ENCODE data around the gene ZNF280A. TPM values are rescaled to one million over a fixed set of nuclear protein-coding genes. Genes with fewer than 3 reads are reported as not detected.

The ZNF280A gene, protein sequence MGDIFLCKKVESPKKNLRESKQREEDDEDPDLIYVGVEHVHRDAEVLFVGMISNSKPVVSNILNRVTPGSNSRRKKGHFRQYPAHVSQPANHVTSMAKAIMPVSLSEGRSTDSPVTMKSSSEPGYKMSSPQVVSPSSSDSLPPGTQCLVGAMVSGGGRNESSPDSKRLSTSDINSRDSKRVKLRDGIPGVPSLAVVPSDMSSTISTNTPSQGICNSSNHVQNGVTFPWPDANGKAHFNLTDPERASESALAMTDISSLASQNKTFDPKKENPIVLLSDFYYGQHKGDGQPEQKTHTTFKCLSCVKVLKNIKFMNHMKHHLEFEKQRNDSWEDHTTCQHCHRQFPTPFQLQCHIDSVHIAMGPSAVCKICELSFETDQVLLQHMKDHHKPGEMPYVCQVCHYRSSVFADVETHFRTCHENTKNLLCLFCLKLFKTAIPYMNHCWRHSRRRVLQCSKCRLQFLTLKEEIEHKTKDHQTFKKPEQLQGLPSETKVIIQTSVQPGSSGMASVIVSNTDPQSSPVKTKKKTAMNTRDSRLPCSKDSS
- not detected for total RNA-seq

- H3K9ac ChIP-seq (ENCODE audit: low read depth in 1 of 3, low read length in 3 of 3) = no peak within 1 kb of the TSS
- no peak within 1 kb of the TSS for H3K27ac ChIP-seq (ENCODE audit: low read depth, low read length)
- no peaks in the 10 kb centered on the region for H3K9me3 ChIP-seq (ENCODE audit: control insufficient read depth in 3 of 3, low read length in 3 of 3)
- H3K36me3 ChIP-seq (ENCODE audit: control insufficient read depth in 3 of 3, insufficient read depth in 3 of 3, low read length in 3 of 3) = no peaks in the 10 kb centered on the region
- peaks cover 0 to 3% (median 2%) of the 10 kb centered on the region in 3 donors for H3K4me1 ChIP-seq (ENCODE audit: control insufficient read depth in 3 of 3, insufficient read depth in 3 of 3, low read length in 3 of 3)
- H3K4me3 ChIP-seq (ENCODE audit: low read length in 3 of 3) = no peak within 1 kb of the TSS
- peaks cover 0 to 11% (median 7%) of the 10 kb centered on the region in 3 donors for H3K27me3 ChIP-seq (ENCODE audit: control insufficient read depth in 3 of 3, insufficient read depth in 3 of 3, low read length in 3 of 3)
Measured at GRCh38 chr22:22520020-22520656, at the start of gene ZNF280A. TSS of gene ZNF280A (minus strand) at chr22:22520270. CDS start at chr22:22515630, 4,640 bp downstream.

- peaks cover 4 to 31% (median 22%) of the 10 kb centered on the region in 3 donors for H3K27me3 ChIP-seq (ENCODE audit: control insufficient read depth in 3 of 3, insufficient read depth in 3 of 3, low read length in 3 of 3)
- H3K27ac ChIP-seq (ENCODE audit: low read depth, low read length) = no peak overlapping the region
- H3K4me1 ChIP-seq (ENCODE audit: control insufficient read depth in 3 of 3, insufficient read depth in 3 of 3, low read length in 3 of 3) = no peaks in the 10 kb centered on the region
- H3K9ac ChIP-seq (ENCODE audit: low read depth in 1 of 3, low read length in 3 of 3) = no peak overlapping the region
- H3K4me3 ChIP-seq (ENCODE audit: low read length in 3 of 3) = no peak overlapping the region
- H3K9me3 ChIP-seq (ENCODE audit: control insufficient read depth in 3 of 3, low read length in 3 of 3) = no peaks in the 10 kb centered on the region
- no peaks in the 10 kb centered on the region for H3K36me3 ChIP-seq (ENCODE audit: control insufficient read depth in 3 of 3, insufficient read depth in 3 of 3, low read length in 3 of 3)
Measured at GRCh38 chr22:22569218-22569617, 49.1 kb upstream of the ZNF280A start.

- H3K36me3 ChIP-seq (ENCODE audit: control insufficient read depth in 3 of 3, insufficient read depth in 3 of 3, low read length in 3 of 3) = no peaks in the 10 kb centered on the region
- H3K27me3 ChIP-seq (ENCODE audit: control insufficient read depth in 3 of 3, insufficient read depth in 3 of 3, low read length in 3 of 3) = peaks cover 0 to 14% (median 13%) of the 10 kb centered on the region in 3 donors
- no peaks in the 10 kb centered on the region for H3K4me1 ChIP-seq (ENCODE audit: control insufficient read depth in 3 of 3, insufficient read depth in 3 of 3, low read length in 3 of 3)
- H3K4me3 ChIP-seq (ENCODE audit: low read length in 3 of 3) = no peak overlapping the region
- no peaks in the 10 kb centered on the region for H3K9me3 ChIP-seq (ENCODE audit: control insufficient read depth in 3 of 3, low read length in 3 of 3)
- H3K27ac ChIP-seq (ENCODE audit: low read depth, low read length) = no peak overlapping the region
- no peak overlapping the region for H3K9ac ChIP-seq (ENCODE audit: low read depth in 1 of 3, low read length in 3 of 3)
Measured at GRCh38 chr22:22565981-22566380, 45.9 kb upstream of the ZNF280A start.

DNA sequence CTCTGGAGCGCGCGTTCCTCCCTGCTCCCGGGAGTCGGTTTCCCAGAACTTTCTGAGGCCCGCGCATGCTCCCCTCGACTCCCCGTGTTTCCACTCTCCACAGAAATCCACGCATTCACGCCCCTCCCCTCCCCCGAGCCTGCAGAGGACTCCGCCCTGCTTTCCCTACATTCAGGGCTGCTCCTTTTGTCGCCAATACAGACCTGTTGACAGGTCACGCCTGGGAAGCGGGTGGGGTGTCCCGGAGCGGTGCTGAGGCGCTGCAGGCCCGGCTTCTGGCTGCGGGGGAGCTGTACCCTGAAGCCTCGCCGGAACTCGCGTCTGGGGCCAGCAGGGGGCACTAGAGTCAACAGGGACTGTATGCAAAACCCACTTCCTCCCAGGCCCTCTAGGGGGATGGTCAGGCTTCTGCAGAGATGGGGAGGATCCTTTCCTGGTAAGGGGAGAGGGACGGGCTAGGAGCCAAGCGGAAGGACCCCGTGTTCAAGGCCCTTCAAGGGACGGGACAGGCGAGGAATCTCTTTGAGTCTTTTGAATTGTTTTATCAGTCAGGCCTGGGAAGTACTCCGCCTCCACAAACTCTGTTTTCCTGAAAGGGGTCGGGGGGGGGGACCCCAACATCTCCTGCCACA, 39.0 kb upstream of the ZNF280A start, which contains the start of gene PRAME:
TSS of gene PRAME (minus strand) at position 294 of the 632 bp plus-strand sequence. CDS start 2,433 bp downstream, outside the sequence.
- no peaks in the 10 kb centered on the region for H3K4me1 ChIP-seq (ENCODE audit: control insufficient read depth in 3 of 3, insufficient read depth in 3 of 3, low read length in 3 of 3)
- peaks cover 0 to 3% (median 0%) of the 10 kb centered on the region in 3 donors for H3K27me3 ChIP-seq (ENCODE audit: control insufficient read depth in 3 of 3, insufficient read depth in 3 of 3, low read length in 3 of 3)
- H3K36me3 ChIP-seq (ENCODE audit: control insufficient read depth in 3 of 3, insufficient read depth in 3 of 3, low read length in 3 of 3) = no peaks in the 10 kb centered on the region
- H3K9ac ChIP-seq (ENCODE audit: low read depth in 1 of 3, low read length in 3 of 3) = no peak within 1 kb of the TSS
- no peaks in the 10 kb centered on the region for H3K9me3 ChIP-seq (ENCODE audit: control insufficient read depth in 3 of 3, low read length in 3 of 3)
- H3K27ac ChIP-seq (ENCODE audit: low read depth, low read length) = no peak within 1 kb of the TSS
- H3K4me3 ChIP-seq (ENCODE audit: low read length in 3 of 3) = no peak within 1 kb of the TSS

- no peaks in the 10 kb centered on the region for H3K36me3 ChIP-seq (ENCODE audit: control insufficient read depth in 3 of 3, insufficient read depth in 3 of 3, low read length in 3 of 3)
- H3K27me3 ChIP-seq (ENCODE audit: control insufficient read depth in 3 of 3, insufficient read depth in 3 of 3, low read length in 3 of 3) = peaks cover 0 to 3% (median 0%) of the 10 kb centered on the region in 3 donors
- no peak overlapping the region for H3K9ac ChIP-seq (ENCODE audit: low read depth in 1 of 3, low read length in 3 of 3)
- no peaks in the 10 kb centered on the region for H3K4me1 ChIP-seq (ENCODE audit: control insufficient read depth in 3 of 3, insufficient read depth in 3 of 3, low read length in 3 of 3)
- H3K4me3 ChIP-seq (ENCODE audit: low read length in 3 of 3) = no peak overlapping the region
- H3K27ac ChIP-seq (ENCODE audit: low read depth, low read length) = no peak overlapping the region
- H3K9me3 ChIP-seq (ENCODE audit: control insufficient read depth in 3 of 3, low read length in 3 of 3) = no peaks in the 10 kb centered on the region
Measured at GRCh38 chr22:22558071-22558971, 38.3 kb upstream of the ZNF280A start.

GRCh38 chr22:22556995-22557925, 37.2 kb upstream of the ZNF280A start:
- H3K36me3 ChIP-seq (ENCODE audit: control insufficient read depth in 3 of 3, insufficient read depth in 3 of 3, low read length in 3 of 3) = no peaks in the 10 kb centered on the region
- no peak overlapping the region for H3K27ac ChIP-seq (ENCODE audit: low read depth, low read length)
- H3K27me3 ChIP-seq (ENCODE audit: control insufficient read depth in 3 of 3, insufficient read depth in 3 of 3, low read length in 3 of 3) = peaks cover 0 to 6% (median 0%) of the 10 kb centered on the region in 3 donors
- H3K9me3 ChIP-seq (ENCODE audit: control insufficient read depth in 3 of 3, low read length in 3 of 3) = no peaks in the 10 kb centered on the region
- H3K9ac ChIP-seq (ENCODE audit: low read depth in 1 of 3, low read length in 3 of 3) = no peak overlapping the region
- no peak overlapping the region for H3K4me3 ChIP-seq (ENCODE audit: low read length in 3 of 3)
- H3K4me1 ChIP-seq (ENCODE audit: control insufficient read depth in 3 of 3, insufficient read depth in 3 of 3, low read length in 3 of 3) = no peaks in the 10 kb centered on the region

- no peaks in the 10 kb centered on the region for H3K36me3 ChIP-seq (ENCODE audit: control insufficient read depth in 3 of 3, insufficient read depth in 3 of 3, low read length in 3 of 3)
- H3K9me3 ChIP-seq (ENCODE audit: control insufficient read depth in 3 of 3, low read length in 3 of 3) = no peaks in the 10 kb centered on the region
- H3K27ac ChIP-seq (ENCODE audit: low read depth, low read length) = no peak overlapping the region
- no peak overlapping the region for H3K4me3 ChIP-seq (ENCODE audit: low read length in 3 of 3)
- peaks cover 0 to 6% (median 0%) of the 10 kb centered on the region in 3 donors for H3K27me3 ChIP-seq (ENCODE audit: control insufficient read depth in 3 of 3, insufficient read depth in 3 of 3, low read length in 3 of 3)
- no peak overlapping the region for H3K9ac ChIP-seq (ENCODE audit: low read depth in 1 of 3, low read length in 3 of 3)
- no peaks in the 10 kb centered on the region for H3K4me1 ChIP-seq (ENCODE audit: control insufficient read depth in 3 of 3, insufficient read depth in 3 of 3, low read length in 3 of 3)
Measured at GRCh38 chr22:22556578-22556977, 36.5 kb upstream of the ZNF280A start.

DNA sequence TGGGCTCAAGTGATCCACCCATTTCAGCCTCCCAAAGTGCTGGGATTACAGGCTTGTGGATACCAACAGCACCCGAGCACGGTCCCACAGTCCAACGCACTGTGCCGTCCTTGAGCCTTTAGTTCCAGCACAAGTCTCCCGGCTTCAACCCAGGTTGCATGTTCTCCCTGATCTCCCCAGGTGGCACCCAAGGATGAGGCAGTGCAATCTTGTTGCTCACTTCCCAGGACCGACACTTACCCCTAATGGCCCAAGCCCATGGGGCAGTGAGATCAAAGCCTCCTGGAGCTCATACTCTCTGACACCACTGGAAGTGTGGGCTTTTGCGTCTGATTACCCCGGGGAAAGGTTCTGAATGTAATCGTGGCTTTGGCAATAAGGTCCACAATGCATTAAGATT, 35.5 kb upstream of the ZNF280A start:
- no peaks in the 10 kb centered on the region for H3K9me3 ChIP-seq (ENCODE audit: control insufficient read depth in 3 of 3, low read length in 3 of 3)
- H3K9ac ChIP-seq (ENCODE audit: low read depth in 1 of 3, low read length in 3 of 3) = no peak overlapping the region
- no peaks in the 10 kb centered on the region for H3K36me3 ChIP-seq (ENCODE audit: control insufficient read depth in 3 of 3, insufficient read depth in 3 of 3, low read length in 3 of 3)
- H3K27me3 ChIP-seq (ENCODE audit: control insufficient read depth in 3 of 3, insufficient read depth in 3 of 3, low read length in 3 of 3) = peaks cover 0 to 8% (median 0%) of the 10 kb centered on the region in 3 donors
- H3K27ac ChIP-seq (ENCODE audit: low read depth, low read length) = no peak overlapping the region
- H3K4me1 ChIP-seq (ENCODE audit: control insufficient read depth in 3 of 3, insufficient read depth in 3 of 3, low read length in 3 of 3) = no peaks in the 10 kb centered on the region
- no peak overlapping the region for H3K4me3 ChIP-seq (ENCODE audit: low read length in 3 of 3)

Data from skeletal muscle tissue (tissue), 4 donors.